D721Med (cell line): ENCODE results near the gene KDM4C.

ENCODE experiments used
- DNase-seq: peaks from one replicate; pipeline ENCODE4 v3.0.0; 2011; ENCODE audit warnings: low spot score; ENCODE audit not compliant: insufficient read length
- FAIRE-seq: peaks from 2 replicates; lab custom pipeline; 2011; peaks lifted over from hg19 to GRCh38; lab: Jason Lieb, UNC
- CTCF ChIP-seq: IDR thresholded peaks from 2 replicates; pipeline ENCODE4 v1.5.1; 2012; ENCODE audit warnings: mild to moderate bottlenecking, control low read depth; ENCODE audit not compliant: insufficient read depth; ENCODE audit errors: missing control alignments

The KDM4C gene

GRCh38 chr9:7145361-7146069, 387.7 kb downstream of the KDM4C start:
- DNase-seq (no peak), FAIRE-seq (no peak)
- TF ChIP-seq CTCF: no peak

- no peak for TF ChIP-seq CTCF
- no peak for FAIRE-seq
- DNase-seq: no peak
Observed at GRCh38 chr9:7146582-7146981, 388.8 kb downstream of the KDM4C start.

GRCh38 chr9:7147121-7148090, 389.6 kb downstream of the KDM4C start:
- FAIRE-seq: no peak
- no peak for DNase-seq
- no peak for TF ChIP-seq CTCF

- no peak for TF ChIP-seq CTCF
- DNase-seq (no peak), FAIRE-seq (no peak)
Observed at GRCh38 chr9:7148243-7148765, 390.5 kb downstream of the KDM4C start.

- no peak for DNase-seq
- FAIRE-seq: no peak
- no peak for TF ChIP-seq CTCF
Observed at GRCh38 chr9:7149258-7149657, 391.5 kb downstream of the KDM4C start.

- TF ChIP-seq CTCF: no peak
- DNase-seq: no peak
- no peak for FAIRE-seq
Observed at GRCh38 chr9:7150153-7150890, 392.5 kb downstream of the KDM4C start.
